ENCODE results near the gene SNAPC3. TPM values are rescaled to one million over a fixed set of nuclear protein-coding genes. Genes with fewer than 3 reads are reported as not detected.

Gene SNAPC3
- total and polyA plus RNA-seq, 2 of the 4 experiments (the other 2 are of a cell fraction) = 22.0 to 31.0 TPM

DNA sequence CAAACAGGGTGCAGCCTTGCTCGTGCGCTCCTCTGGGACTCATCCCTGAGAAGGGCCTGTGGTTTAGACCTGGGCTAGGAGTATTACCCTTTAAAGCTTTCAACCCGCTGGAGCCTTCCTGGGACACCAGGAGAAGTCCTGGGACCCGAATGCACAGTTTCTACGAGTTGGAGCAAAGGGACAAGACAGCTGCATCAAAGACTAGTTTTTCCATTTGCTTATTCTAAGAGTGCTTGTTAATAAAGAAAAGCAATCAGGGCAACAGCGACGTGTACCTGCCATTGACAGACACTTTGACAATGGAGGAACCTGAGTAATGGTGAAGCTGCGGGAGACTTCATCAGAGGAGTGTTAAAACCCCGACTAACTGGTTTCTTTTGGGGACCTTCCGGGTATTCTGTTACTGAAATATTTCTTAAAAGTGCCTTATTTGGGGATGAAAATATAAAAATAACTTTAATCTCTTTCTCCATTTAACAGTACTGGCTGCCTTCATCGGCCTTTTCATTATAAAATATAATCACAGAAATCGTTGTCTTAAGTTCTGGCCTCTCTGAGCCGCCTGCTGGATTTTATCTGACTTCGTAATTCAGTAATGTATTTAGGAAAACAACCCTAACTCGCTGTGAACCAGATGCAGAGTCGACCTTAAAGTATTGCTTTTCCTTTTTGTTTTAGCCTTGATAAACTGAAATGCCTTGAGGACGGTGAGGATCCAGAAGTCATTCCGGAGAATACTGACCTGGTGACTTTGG, 732 bp downstream of the SNAPC3 start:
- H4K20me1 ChIP-seq (ENCODE audit: insufficient read depth, low read length) = peaks cover 21% of the 10 kb centered on the region; the same call in 1 of the 2 replicates
- intact Hi-C loops (cut with micrococcal nuclease) = loop anchor here (2.0 kb wide), 2 partner anchors 51 to 183 kb away; no protein-coding TSS in a partner anchor
- H3K23ac ChIP-seq (ENCODE audit: low read depth, low read length) = peak overlapping the region; percentile 93
- no peaks in the 10 kb centered on the region for H3K27me3 ChIP-seq (ENCODE audit: control insufficient read depth, insufficient read depth, low read length)
- H3K79me1 ChIP-seq (ENCODE audit: low read depth in 1 of 2, low read length in 2 of 2) = peaks cover 15 to 43% of the 10 kb centered on the region in 2 experiments
- H3K56ac ChIP-seq (ENCODE audit: extremely low read depth, insufficient read depth, low read length) = peak overlapping the region; percentile 85
- peak overlapping the region; percentile 89 for H2AFZ ChIP-seq (replicated peaks; ENCODE audit: low read length, poor library complexity)
- H2BK120ac ChIP-seq (ENCODE audit: low read depth, low read length) = 0 out of 2 replicates have a peak overlapping the region, but pooled peaks have one; percentile 4
- H3K9ac ChIP-seq (ENCODE audit: low read depth, low read length) = peak overlapping the region; percentile 98
- H3K4ac ChIP-seq (ENCODE audit: low read depth, low read length) = peak overlapping the region; percentile 43
- no peak overlapping the region for H2BK20ac ChIP-seq (ENCODE audit: low read depth, low read length)
- ChIA-PET POLR2A (ENCODE audit: unreplicated experiment) (interaction anchor here (0.5 kb wide), 2 partner anchors 47 to 275 kb away, joined by 4 read pairs; no protein-coding TSS in a partner anchor), CTCF (no interaction called here)
- in situ Hi-C loops (cut with MboI; ENCODE audit: low sequenced_read_pairs) = no loop called here
- no peak overlapping the region for H2BK15ac ChIP-seq (ENCODE audit: low read depth, low read length)
- H3K18ac ChIP-seq (ENCODE audit: low read depth, low read length) = peak overlapping the region; percentile 28
- H3K4me1 ChIP-seq (ENCODE audit: control insufficient read depth, insufficient read depth, low read length) = peaks cover 3% of the 10 kb centered on the region
- H2AK9ac ChIP-seq (replicated peaks; ENCODE audit: low read depth, low read length, poor library complexity) = peak overlapping the region; percentile 59
- H3K4me2 ChIP-seq (ENCODE audit: low read depth, low read length) = peak overlapping the region; percentile 99
- peak overlapping the region; percentile 65; the same call in 1 of the 2 replicates for H4K91ac ChIP-seq (ENCODE audit: insufficient read depth, low read depth, low read length)
- peak overlapping the region; percentile 76 to 97; a peak in 3 of 4 replicates for H4K8ac ChIP-seq (ENCODE audit: low read depth in 2 of 2, low read length in 2 of 2)
- DNase-seq = peak; percentile 43
- H2BK5ac ChIP-seq (ENCODE audit: low read depth, low read length, poor library complexity, severe bottlenecking) = peak overlapping the region; percentile 82
- no peaks in the 10 kb centered on the region for H3K9me3 ChIP-seq (ENCODE audit: control insufficient read depth, insufficient read depth, low read length)
- H3K27ac ChIP-seq (ENCODE audit: insufficient read depth, low read length) = peak overlapping the region; percentile 91
- no TSS peak for BruUV-seq (replicated peaks)
- peak overlapping the region; percentile 54 for H4K5ac ChIP-seq (ENCODE audit: low read depth, low read length)
- peak overlapping the region; percentile 79 for H3K14ac ChIP-seq (replicated peaks; ENCODE audit: low read depth, low read length)
- peaks cover 12% of the 10 kb centered on the region for H3K9me1 ChIP-seq (ENCODE audit: insufficient read depth, low read length)
- peaks cover 14% of the 10 kb centered on the region for H3K36me3 ChIP-seq (ENCODE audit: control insufficient read depth, insufficient read depth, low read length)
- peak overlapping the region; percentile 74 for H2AK5ac ChIP-seq (ENCODE audit: low read depth, low read length)
- peak overlapping the region; percentile 80 for H3K4me3 ChIP-seq (ENCODE audit: insufficient read depth, low read depth, low read length)
- dilution Hi-C loops (cut with HindIII; ENCODE audit: low sequenced_read_pairs, unreplicated experiment) = no loop called here
- ATAC-seq (ENCODE audit: low read depth) = no peak; the same call in 1 of the 2 replicates
- WGBS, 2 experiments (ENCODE audit: extremely low coverage in 2 of 2, insufficient read length in 1 of 2) = 0% methylated on average over 4 of the region's 18 CpGs; no CpG with 5 or more reads in 1 of the 2 experiments
- TF ChIP-seq MXI1 (IDR thresholded peaks at IDR 0.05; ENCODE audit: borderline replicate concordance, low read depth, low read length) (no peak), MAFK (IDR thresholded peaks at IDR 0.05; ENCODE audit: low read depth, low read length) (no peak), NFE2L2 (IDR thresholded peaks at IDR 0.05; ENCODE audit: low read depth, low read length) (no peak), CHD1 (IDR thresholded peaks at IDR 0.05; ENCODE audit: low read depth, low read length) (no peak), RCOR1 (IDR thresholded peaks at IDR 0.05; ENCODE audit: insufficient replicate concordance, low read length) (no peak), RFX5 (IDR thresholded peaks at IDR 0.05; ENCODE audit: low read depth, low read length) (no peak), MAZ (IDR thresholded peaks at IDR 0.05; ENCODE audit: borderline replicate concordance, low read depth, low read length) (no peak), CEBPB (IDR thresholded peaks at IDR 0.05; ENCODE audit: low read depth, low read length) (no peak), RAD21 (IDR thresholded peaks at IDR 0.05; ENCODE audit: low read length) (peak; percentile 29; the same call in 1 of the 2 replicates), POLR2A (IDR thresholded peaks at IDR 0.05; ENCODE audit: low read depth, low read length) (no peak), SMC3 (IDR thresholded peaks at IDR 0.05; ENCODE audit: low read depth, low read length) (peak; percentile 39)
- TF ChIP-seq, protein P1, sequence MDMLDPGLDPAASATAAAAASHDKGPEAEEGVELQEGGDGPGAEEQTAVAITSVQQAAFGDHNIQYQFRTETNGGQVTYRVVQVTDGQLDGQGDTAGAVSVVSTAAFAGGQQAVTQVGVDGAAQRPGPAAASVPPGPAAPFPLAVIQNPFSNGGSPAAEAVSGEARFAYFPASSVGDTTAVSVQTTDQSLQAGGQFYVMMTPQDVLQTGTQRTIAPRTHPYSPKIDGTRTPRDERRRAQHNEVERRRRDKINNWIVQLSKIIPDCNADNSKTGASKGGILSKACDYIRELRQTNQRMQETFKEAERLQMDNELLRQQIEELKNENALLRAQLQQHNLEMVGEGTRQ (IDR thresholded peaks at IDR 0.05; ENCODE audit: low read depth, low read length) = no peak
- TF ChIP-seq, protein P2, sequence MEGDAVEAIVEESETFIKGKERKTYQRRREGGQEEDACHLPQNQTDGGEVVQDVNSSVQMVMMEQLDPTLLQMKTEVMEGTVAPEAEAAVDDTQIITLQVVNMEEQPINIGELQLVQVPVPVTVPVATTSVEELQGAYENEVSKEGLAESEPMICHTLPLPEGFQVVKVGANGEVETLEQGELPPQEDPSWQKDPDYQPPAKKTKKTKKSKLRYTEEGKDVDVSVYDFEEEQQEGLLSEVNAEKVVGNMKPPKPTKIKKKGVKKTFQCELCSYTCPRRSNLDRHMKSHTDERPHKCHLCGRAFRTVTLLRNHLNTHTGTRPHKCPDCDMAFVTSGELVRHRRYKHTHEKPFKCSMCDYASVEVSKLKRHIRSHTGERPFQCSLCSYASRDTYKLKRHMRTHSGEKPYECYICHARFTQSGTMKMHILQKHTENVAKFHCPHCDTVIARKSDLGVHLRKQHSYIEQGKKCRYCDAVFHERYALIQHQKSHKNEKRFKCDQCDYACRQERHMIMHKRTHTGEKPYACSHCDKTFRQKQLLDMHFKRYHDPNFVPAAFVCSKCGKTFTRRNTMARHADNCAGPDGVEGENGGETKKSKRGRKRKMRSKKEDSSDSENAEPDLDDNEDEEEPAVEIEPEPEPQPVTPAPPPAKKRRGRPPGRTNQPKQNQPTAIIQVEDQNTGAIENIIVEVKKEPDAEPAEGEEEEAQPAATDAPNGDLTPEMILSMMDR (conservative IDR thresholded peaks at IDR 0.05; ENCODE audit: low read depth, low read length) = peak; percentile 39
- TF ChIP-seq, protein P3, sequence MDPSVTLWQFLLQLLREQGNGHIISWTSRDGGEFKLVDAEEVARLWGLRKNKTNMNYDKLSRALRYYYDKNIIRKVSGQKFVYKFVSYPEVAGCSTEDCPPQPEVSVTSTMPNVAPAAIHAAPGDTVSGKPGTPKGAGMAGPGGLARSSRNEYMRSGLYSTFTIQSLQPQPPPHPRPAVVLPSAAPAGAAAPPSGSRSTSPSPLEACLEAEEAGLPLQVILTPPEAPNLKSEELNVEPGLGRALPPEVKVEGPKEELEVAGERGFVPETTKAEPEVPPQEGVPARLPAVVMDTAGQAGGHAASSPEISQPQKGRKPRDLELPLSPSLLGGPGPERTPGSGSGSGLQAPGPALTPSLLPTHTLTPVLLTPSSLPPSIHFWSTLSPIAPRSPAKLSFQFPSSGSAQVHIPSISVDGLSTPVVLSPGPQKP (IDR thresholded peaks at IDR 0.05; ENCODE audit: borderline replicate concordance, low read depth, low read length) = no peak

Data from IMR-90 (cell line).